K562 (cell line): Measurements from ENCODE around the gene PTPRR. TPM values are rescaled to one million over a fixed set of nuclear protein-coding genes. Genes with fewer than 3 reads are reported as not detected.

Source experiments
- CBX5 ChIP-seq: IDR thresholded peaks from 2 replicates; pipeline ENCODE4 v1.6.1; 2014; ENCODE audit warnings: low read depth, borderline replicate concordance
- HOMEZ ChIP-seq: fragments of 250-450 bp; sonication (Bioruptor Pico); IDR thresholded peaks from 2 replicates; pipeline ENCODE4 v1.4.0; 2020; ENCODE audit warnings: mild to moderate bottlenecking, moderate library complexity
- MCM7 ChIP-seq, 2 experiments: fragments of 450-650 bp; IDR thresholded peaks; 2 replicates each; pipeline ENCODE4 v1.6.1; 2016 to 2018
- POLR2AphosphoS5 ChIP-seq: IDR thresholded peaks from 2 replicates; pipeline ENCODE4 v1.6.1; 2011; ENCODE audit warnings: mild to moderate bottlenecking, low read depth, low read length, moderate library complexity; ENCODE audit not compliant: control insufficient read depth, insufficient read depth
- PYGO2 ChIP-seq: fragments of 450-650 bp; IDR thresholded peaks from 2 replicates; pipeline ENCODE4 v1.6.1; 2016; ENCODE audit warnings: mild to moderate bottlenecking, missing genetic modification characterization, moderate library complexity, missing compliant biosample characterization
- RBM22 ChIP-seq: fragments of 200-400 bp; formaldehyde crosslinking; IDR thresholded peaks from 2 replicates; pipeline ENCODE4 v1.6.1; 2018; ENCODE audit warnings: low read length, low read depth; ENCODE audit not compliant: poor library complexity, severe bottlenecking
- RFX5 ChIP-seq: IDR thresholded peaks from 2 replicates; pipeline ENCODE4 v1.6.1; 2011; ENCODE audit warnings: low read depth, mild to moderate bottlenecking, improper control_type of control experiment, low read length
- SMC3 ChIP-seq: conservative IDR thresholded peaks from 2 replicates; pipeline ENCODE4 v1.6.1; 2011; ENCODE audit warnings: low read depth, low read length, improper control_type of control experiment; ENCODE audit not compliant: insufficient read depth
- TAL1 ChIP-seq: fragments of 450-650 bp; IDR thresholded peaks from 2 replicates; pipeline ENCODE4 v1.6.1; 2016; ENCODE audit warnings: mild to moderate bottlenecking
- TOE1 ChIP-seq, 2 experiments: fragments of 450-650 bp in 1 of 2; sonication (generic) in 1 of 2; formaldehyde crosslinking in 1 of 2; IDR thresholded peaks; 2 replicates each; pipeline versions ENCODE4 v1.7.1 to v1.8.0; 2016 to 2022; ENCODE audit warnings: borderline replicate concordance in 2 of 2, mild to moderate bottlenecking in 2 of 2, antibody characterized with exemption in 1 of 2, inconsistent platforms in 1 of 2, low read depth in 1 of 2, missing genetic modification reagents in 1 of 2, moderate library complexity in 1 of 2
- YY1 ChIP-seq, 3 experiments: IDR thresholded peaks; 2 replicates each; pipeline ENCODE4 v1.6.1; 2011; ENCODE audit warnings: low read length in 2 of 3, mild to moderate bottlenecking in 2 of 3, moderate library complexity in 2 of 3, borderline replicate concordance in 1 of 3, control low read depth in 1 of 3, low read depth in 1 of 3; ENCODE audit not compliant: insufficient read depth in 3 of 3, insufficient replicate concordance in 2 of 3, control insufficient read depth in 1 of 3, insufficient read length in 1 of 3; ENCODE audit errors: extremely low read depth in 1 of 3
- ZBTB34 ChIP-seq: fragments of 250-450 bp; sonication (Bioruptor Pico); IDR thresholded peaks from 2 replicates; pipeline ENCODE4 v1.8.0; 2021; ENCODE audit warnings: mild to moderate bottlenecking, moderate library complexity
- ZEB2 ChIP-seq: fragments of 450-650 bp; IDR thresholded peaks from 2 replicates; pipeline ENCODE4 v1.6.1; 2016
- ZNF121 ChIP-seq: sonication (generic); formaldehyde crosslinking; conservative IDR thresholded peaks from 2 replicates; pipeline ENCODE4 v1.8.0; 2022; ENCODE audit warnings: missing genetic modification reagents
- ZNF165 ChIP-seq: fragments of 250-450 bp; sonication (Bioruptor Pico); IDR thresholded peaks from 2 replicates; pipeline ENCODE4 v1.4.0; 2020; ENCODE audit warnings: borderline replicate concordance
- ZNF175 ChIP-seq: fragments of 200-800 bp; sonication (Bioruptor generic); IDR thresholded peaks from 2 replicates; pipeline ENCODE4 v1.6.1; 2016; ENCODE audit warnings: low read depth, mild to moderate bottlenecking, missing genetic modification characterization, missing compliant biosample characterization
- ZNF511 ChIP-seq: sonication (generic); formaldehyde crosslinking; IDR thresholded peaks from 2 replicates; pipeline ENCODE4 v1.8.0; 2022; ENCODE audit warnings: mild to moderate bottlenecking, missing genetic modification reagents
- ZNF592 ChIP-seq: fragments of 450-650 bp; IDR thresholded peaks from 2 replicates; pipeline ENCODE4 v1.6.1; 2017; ENCODE audit warnings: antibody characterized with exemption, mild to moderate bottlenecking
- polyA plus RNA-seq, 8 experiments: library from polyadenylated mRNA; depleted of rRNA in 4 of 8; stranded (reverse) in 5 of 8; unstranded in 3 of 8; fragments of >200 nt; fragmentation: Nextera tagmentation in 2 of 8; fragmentation: Illumina TruSeq in 1 of 8; extraction: Ambion mirVana in 2 of 8; extraction: Trizol in 1 of 8; gene quantifications; 2 replicates each; pipeline versions ENCODE4 v1.2.1 to v1.2.3, GENCODE V29; 2011 to 2014; ENCODE audit warnings: inconsistent platforms in 1 of 8, missing spikeins in 1 of 8
- total RNA-seq, 7 experiments: library from RNA; depleted of rRNA in 6 of 7; stranded (reverse); fragments of >200 nt in 6 of 7; fragmentation: Illumina TruSeq in 2 of 7; extraction: Trizol in 2 of 7; gene quantifications; 2 replicates each; pipeline versions ENCODE4 v1.2.1 to v1.2.3, GENCODE V29; 2011 to 2021; ENCODE audit warnings: low replicate concordance in 1 of 7

Gene PTPRR
- total and polyA plus RNA-seq, 9 of the 15 experiments (the other 6 are each of a cell fraction or from before 2014, with no cell fraction given): 6.6 to 41.7 (median 12.3) TPM

- TF ChIP-seq SMC3 (peak; percentile 90), PYGO2 (tag) (no peak), TOE1 (IDR thresholded peaks at IDR 0.05; ENCODE audit: borderline replicate concordance) (0 out of 2 replicates have a peak, but pooled peaks have one; percentile 15), TOE1 (CRISPR knock-in tag; IDR thresholded peaks at IDR 0.05; ENCODE audit: borderline replicate concordance, low read depth) (no peak), RBM22 (no peak), ZNF511 (CRISPR knock-in tag) (no peak), ZNF121 (no peak), ZBTB34 (CRISPR knock-in tag) (no peak), ZNF165 (CRISPR knock-in tag) (no peak), HOMEZ (CRISPR knock-in tag) (no peak), MCM7 (IDR thresholded peaks at IDR 0.05) (no peak), CBX5 (0 out of 2 replicates have a peak, but pooled peaks have one; percentile 33), ZEB2 (no peak), POLR2AphosphoS5 (no peak), ZNF592 (peak; percentile 41; the same call in 1 of the 2 replicates), ZNF175 (CRISPR knock-in tag) (no peak), RFX5 (no peak), YY1 (IDR thresholded peaks at IDR 0.05; ENCODE audit: borderline replicate concordance in 1 of 3, control insufficient read depth in 1 of 3, extremely low read depth in 1 of 3, insufficient read depth in 3 of 3, insufficient read length in 1 of 3, insufficient replicate concordance in 2 of 3, low read depth in 1 of 3, low read length in 2 of 3) (peak in 2 of 3 experiments; percentile 22 to 61), TAL1 (no peak)
Observed at GRCh38 chr12:70590051-70590450, 330.5 kb downstream of the PTPRR start (continued).
